ENCODE data around the gene LENG8. TPM values are rescaled to one million over a fixed set of nuclear protein-coding genes. Genes with fewer than 3 reads are reported as not detected.

The LENG8 gene
- total and polyA plus RNA-seq, 2 of the 8 experiments (the other 6 are each of a cell fraction or from before 2014, with no cell fraction given), result 62.2 to 108 TPM

GRCh38 chr19:54463531-54464043 lies 14.6 kb downstream of the LENG8 start, which contains the start of gene LENG9:
LENG9 (minus strand) TSS chr19:54463778; CDS start chr19:54463526, 252 bp downstream.
- no peak within 1 kb of the TSS for H2AFZ ChIP-seq (ENCODE audit: low read length)
- H3K4me3 ChIP-seq (ENCODE audit: extremely low read depth in 1 of 4, insufficient read depth in 2 of 4, low read depth in 3 of 4, low read length in 4 of 4), result peak within 1 kb of the TSS; percentile 68 to 87 (median 80)
- H4K91ac ChIP-seq (replicated peaks; ENCODE audit: insufficient read length, low read length), result peak within 1 kb of the TSS; percentile 81
- H3K4ac ChIP-seq (replicated peaks; ENCODE audit: insufficient read length, low read depth, low read length), result peak within 1 kb of the TSS; percentile 97
- H3K27ac ChIP-seq (ENCODE audit: low read depth, low read length), result peak within 1 kb of the TSS; percentile 86
- ChIA-PET POLR2A (ENCODE audit: partially characterized antibody) (interaction anchor here (0.6 to 6.7 kb wide), 14 partner anchors 10 to 1084 kb away, joined by 3 to 129 read pairs (median 4); partner anchors contain the start of genes CDC42EP5, LENG8 and RPS9), CTCF (ENCODE audit: partially characterized antibody) (interaction anchor here (1.0 kb wide), 1 partner anchor 876 kb away, joined by 5 read pairs; the partner anchor contains the start of gene KMT5C)
- H2BK20ac ChIP-seq (ENCODE audit: low read length), result no peak within 1 kb of the TSS
- peak within 1 kb of the TSS; percentile 73 to 77 (median 76) for H3K9ac ChIP-seq (replicated peaks in 1 of 4; ENCODE audit: extremely low read depth in 1 of 4, low read depth in 3 of 4, low read length in 3 of 4)
- peaks cover 13% of the 10 kb centered on the region for H3K79me1 ChIP-seq (ENCODE audit: low read depth, low read length)
- 3% methylated on average over 39 of the region's 41 CpGs; no CpG with 5 or more reads in 1 of the 2 experiments for WGBS, 2 experiments (ENCODE audit: extremely low coverage in 1 of 2, insufficient coverage in 1 of 2, insufficient read length in 1 of 2, insufficient replicate concordance in 2 of 2, low coverage in 1 of 2, low lambda C conversion rate in 2 of 2, missing lambda C conversion rate in 1 of 2)
- H3K36me3 ChIP-seq (ENCODE audit: control insufficient read depth in 2 of 4, insufficient read depth in 4 of 4, low read length in 3 of 4), result peaks cover 8 to 31% (median 13%) of the 10 kb centered on the region in 4 experiments; a peak in 6 of 8 replicates
- no peaks in the 10 kb centered on the region for H3K9me3 ChIP-seq (ENCODE audit: insufficient read depth in 2 of 2, low read depth in 1 of 2, low read length in 1 of 2)
- H3K23ac ChIP-seq (ENCODE audit: insufficient read length), result no peak within 1 kb of the TSS
- H3K18ac ChIP-seq (ENCODE audit: extremely low read depth, low read length), result peak within 1 kb of the TSS; percentile 96
- peaks cover 0 to 4% of the 10 kb centered on the region in 2 experiments; a peak in 1 of 4 replicates for H3K79me2 ChIP-seq (ENCODE audit: control insufficient read depth in 1 of 2, insufficient read depth in 2 of 2, low read length in 2 of 2)
- FAIRE-seq (no peak), DNase-seq (ENCODE audit: low read depth in 1 of 2, low spot score in 2 of 2) (peak; percentile 92 to 98)
- H2BK15ac ChIP-seq (ENCODE audit: low read length), result peak within 1 kb of the TSS; percentile 46; the same call in 1 of the 2 replicates
- peaks cover 0 to 11% (median 5%) of the 10 kb centered on the region in 4 experiments; a peak in 5 of 7 replicates for H3K27me3 ChIP-seq (replicated peaks in 1 of 4; ENCODE audit: control insufficient read depth in 3 of 4, extremely low read depth in 1 of 4, insufficient read depth in 3 of 4, low read length in 3 of 4)
- H3K56ac ChIP-seq (replicated peaks; ENCODE audit: insufficient read length, low read depth, low read length), result peak within 1 kb of the TSS; percentile 82
- H2BK12ac ChIP-seq (ENCODE audit: low read depth, low read length), result 0 out of 2 replicates have a peak within 1 kb of the TSS, but pooled peaks have one; percentile 27
- peaks cover 0 to 8% (median 5%) of the 10 kb centered on the region in 4 experiments; a peak in 5 of 7 replicates for H3K4me1 ChIP-seq (replicated peaks in 1 of 4; ENCODE audit: control insufficient read depth in 3 of 4, insufficient read depth in 4 of 4, low read length in 3 of 4)
- peaks cover 4 to 19% of the 10 kb centered on the region in 2 experiments for H4K20me1 ChIP-seq (replicated peaks in 1 of 2; ENCODE audit: control insufficient read depth in 1 of 2, insufficient read depth in 2 of 2, low read length in 2 of 2)
- H4K8ac ChIP-seq (ENCODE audit: extremely low read depth, insufficient read depth, low read length), result peak within 1 kb of the TSS; percentile 91
- peak within 1 kb of the TSS; percentile 83 for H4K5ac ChIP-seq (ENCODE audit: insufficient read length, low read depth, low read length)
- H3K14ac ChIP-seq (ENCODE audit: insufficient read length), result no peak within 1 kb of the TSS
- no peak within 1 kb of the TSS for H2BK120ac ChIP-seq (replicated peaks; ENCODE audit: low read depth, low read length)
- H3K4me2 ChIP-seq (ENCODE audit: insufficient read depth in 1 of 2, low read depth in 2 of 2, low read length in 2 of 2), result peak within 1 kb of the TSS; percentile 35 to 95
- H3K23me2 ChIP-seq (ENCODE audit: low read depth, low read length), result peaks cover 10% of the 10 kb centered on the region; the same call in 1 of the 2 replicates
- H2BK5ac ChIP-seq (ENCODE audit: low read depth, low read length), result peak within 1 kb of the TSS; percentile 94
- H2AK5ac ChIP-seq (ENCODE audit: low read depth, low read length), result no peak within 1 kb of the TSS
- TF ChIP-seq CBX8 (IDR thresholded peaks at IDR 0.05; ENCODE audit: borderline replicate concordance, low read depth, low read length), result no peak
- no peak; the same call in 1 of the 2 replicates for TF ChIP-seq PHF8 (conservative IDR thresholded peaks at IDR 0.05; ENCODE audit: low read depth, low read length)
- no peak for TF ChIP-seq RFX5 (IDR thresholded peaks at IDR 0.05; ENCODE audit: borderline replicate concordance, low read depth, low read length)
- peak; percentile 61 for TF ChIP-seq TAF1 (IDR thresholded peaks at IDR 0.05; ENCODE audit: low read depth, low read length)
- no peak for TF ChIP-seq HDAC2 (IDR thresholded peaks at IDR 0.05; ENCODE audit: borderline replicate concordance in 1 of 2, low read depth in 2 of 2, low read length in 2 of 2)
- TF ChIP-seq JUN (IDR thresholded peaks at IDR 0.05; ENCODE audit: low read depth, low read length), result no peak
- TF ChIP-seq RAD21 (IDR thresholded peaks at IDR 0.05 in 1 of 2, conservative IDR thresholded peaks at IDR 0.05 in 1 of 2; ENCODE audit: low read depth in 2 of 2, low read length in 2 of 2), result no peak
- TF ChIP-seq SP2 (IDR thresholded peaks at IDR 0.05; ENCODE audit: low read length), result no peak
- no peak for TF ChIP-seq CBX5 (IDR thresholded peaks at IDR 0.05; ENCODE audit: low read depth, low read length)
- TF ChIP-seq TCF12 (IDR thresholded peaks at IDR 0.05; ENCODE audit: low read depth, low read length), result no peak
- no peak for TF ChIP-seq JUND (IDR thresholded peaks at IDR 0.05; ENCODE audit: low read length)
- no peak for TF ChIP-seq RXRA (IDR thresholded peaks at IDR 0.05; ENCODE audit: insufficient read depth, low read depth, low read length)

Data from H1 (cell line).